Measurements from ENCODE around the gene HOXA2.

HOXA2 gene

DNA sequence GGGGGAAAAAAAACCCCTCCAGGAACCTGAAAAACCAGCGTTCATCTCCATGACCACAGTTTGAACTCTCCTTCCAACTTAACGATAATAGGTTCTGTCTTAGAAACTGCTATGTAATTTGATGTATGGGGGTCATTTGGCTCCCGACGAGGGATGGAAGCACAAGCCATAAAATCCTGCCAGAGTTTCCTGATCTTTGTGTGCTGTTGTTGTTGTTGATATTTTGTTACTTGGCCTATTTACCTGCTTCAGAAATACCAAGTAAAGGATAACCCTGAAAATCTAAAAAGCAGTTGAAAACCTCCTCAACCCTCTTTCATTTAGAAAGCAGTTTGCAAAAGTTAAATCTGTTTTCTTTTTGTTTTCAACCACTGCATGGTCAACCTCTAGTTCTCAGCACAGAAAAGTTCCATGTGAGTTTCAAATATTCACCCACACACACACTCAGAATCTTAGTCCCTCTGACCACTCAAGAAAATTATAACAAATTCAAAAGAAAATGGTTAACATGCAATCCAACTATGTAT lies 9.3 kb upstream of the HOXA2 start:
- DNase-seq (ENCODE audit: low read depth), result no peak

GRCh38 chr7:27111042-27111750 lies 8.7 kb upstream of the HOXA2 start:
- DNase-seq (ENCODE audit: low read depth), result no peak

GRCh38 chr7:27110186-27111031 lies 7.9 kb upstream of the HOXA2 start:
- no peak for DNase-seq (ENCODE audit: low read depth)

DNA sequence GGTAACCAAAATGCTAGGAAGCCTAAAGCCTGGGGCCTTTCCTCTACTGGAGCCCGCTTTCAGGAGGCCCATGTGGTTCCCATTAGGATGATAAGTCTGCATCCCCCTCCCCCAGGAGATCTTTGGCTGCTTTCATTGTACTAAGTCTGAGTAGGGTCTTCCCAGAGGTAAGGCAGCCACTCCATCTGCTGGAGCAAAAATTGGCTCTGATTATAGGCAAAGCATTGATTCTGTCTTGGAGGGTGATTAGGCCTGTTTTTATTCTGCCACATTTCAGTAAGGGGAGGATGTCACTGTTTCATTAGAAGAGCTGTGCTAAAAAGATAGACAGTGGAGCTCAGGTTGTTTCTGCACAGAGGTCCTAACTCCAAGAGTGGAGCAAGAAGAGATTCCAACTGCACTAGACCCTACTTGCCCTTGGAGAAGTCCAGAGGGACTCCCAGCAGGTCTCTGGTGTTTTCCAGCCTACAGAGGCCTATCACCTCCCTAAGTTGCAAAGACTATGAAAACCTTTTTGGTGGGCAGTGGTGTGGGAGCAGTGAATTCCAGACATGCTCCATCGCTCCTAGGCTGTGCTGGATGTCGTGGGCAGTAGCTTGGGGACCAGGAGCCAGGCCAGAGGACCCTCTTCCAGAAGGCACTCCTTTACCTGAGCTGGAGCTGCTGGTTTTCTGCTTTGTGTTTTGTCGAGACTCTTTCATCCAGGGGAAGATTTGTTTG lies 7.1 kb upstream of the HOXA2 start:
- no peak for DNase-seq (ENCODE audit: low read depth)

DNA sequence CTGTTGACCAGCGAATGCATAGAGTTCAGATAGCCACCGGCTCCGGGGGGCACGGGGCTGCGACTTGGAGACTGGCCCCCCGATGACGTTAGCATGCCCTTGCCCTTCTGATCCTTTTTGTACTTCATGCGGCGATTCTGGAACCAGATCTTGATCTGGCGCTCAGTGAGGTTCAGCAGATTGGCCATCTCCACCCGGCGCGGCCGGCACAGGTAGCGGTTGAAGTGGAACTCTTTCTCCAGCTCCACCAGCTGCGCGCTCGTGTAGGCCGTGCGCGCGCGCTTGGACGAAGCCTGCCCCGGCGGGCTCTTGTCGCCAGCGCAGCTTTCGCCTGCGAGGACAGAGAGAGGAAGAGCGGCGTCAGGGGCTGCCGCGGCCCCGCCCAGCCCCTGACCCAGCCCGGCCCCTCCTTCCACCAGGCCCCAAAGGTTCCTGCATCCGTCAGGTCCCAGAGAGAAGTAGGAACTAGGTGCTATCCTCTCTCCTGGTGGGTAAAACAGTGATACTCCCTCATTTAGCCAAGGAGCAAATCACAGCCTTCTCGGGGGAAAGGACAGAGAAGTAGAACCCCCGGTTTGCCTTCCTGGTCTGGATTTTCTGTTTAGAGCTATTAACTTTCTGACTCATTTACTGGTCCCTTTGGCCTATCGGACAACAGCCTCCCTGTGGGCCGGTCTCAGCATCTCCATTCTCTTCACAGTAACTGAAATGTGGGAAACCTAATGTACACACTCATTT lies 6.1 kb upstream of the HOXA2 start:
- DNase-seq (ENCODE audit: low read depth), result no peak

DNA sequence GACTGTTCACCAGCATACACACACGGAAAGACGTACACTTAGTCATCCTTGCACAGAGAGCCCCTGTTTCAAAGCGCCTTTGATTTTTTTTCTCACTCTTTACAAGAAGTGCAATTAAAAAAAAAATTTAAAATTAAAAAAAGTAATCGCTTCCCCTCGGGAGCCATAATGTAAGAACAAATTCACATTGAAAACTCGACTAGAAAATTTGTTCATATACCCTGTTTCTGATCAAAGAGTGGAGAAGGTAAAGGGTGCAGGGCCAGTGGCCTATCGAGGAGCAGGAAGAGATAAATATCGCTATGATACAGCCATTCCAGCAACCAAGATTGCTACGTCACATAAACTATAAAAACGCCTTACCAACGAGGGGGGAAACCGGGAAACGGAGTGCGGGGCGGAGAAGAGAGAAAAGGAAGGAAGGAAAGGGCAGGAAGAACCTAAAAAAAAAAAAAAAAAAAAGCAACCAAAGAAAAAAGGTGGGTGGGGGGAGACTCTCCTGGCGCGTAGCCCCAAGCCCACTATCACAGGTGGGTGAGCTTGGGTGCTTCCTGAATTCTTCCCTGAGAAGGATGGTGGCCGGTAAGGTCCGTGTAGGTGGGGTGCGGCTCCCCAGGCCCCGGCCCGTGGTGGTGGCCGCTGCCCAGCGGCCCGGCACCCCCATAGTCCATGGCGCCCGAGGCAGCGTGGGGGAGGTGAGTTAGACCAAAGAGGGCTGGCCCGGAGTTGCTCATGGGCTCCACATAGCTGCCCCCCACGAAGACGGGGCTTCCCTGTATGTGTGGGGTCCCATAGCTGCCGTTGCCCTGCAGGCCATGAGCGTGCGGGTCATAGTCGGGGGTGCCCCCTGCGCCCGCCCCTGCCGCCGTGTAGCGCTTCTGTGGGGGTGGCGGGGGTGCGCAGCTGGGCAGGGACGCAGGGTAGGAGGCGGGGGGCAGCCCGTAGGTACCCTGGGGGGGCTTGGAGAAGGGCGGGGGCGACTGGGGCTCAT lies 5.2 kb upstream of the HOXA2 start:
- no peak for DNase-seq (ENCODE audit: low read depth)

- no peak for DNase-seq (ENCODE audit: low read depth)
Measured at GRCh38 chr7:27106901-27107240, 4.4 kb upstream of the HOXA2 start.

DNA sequence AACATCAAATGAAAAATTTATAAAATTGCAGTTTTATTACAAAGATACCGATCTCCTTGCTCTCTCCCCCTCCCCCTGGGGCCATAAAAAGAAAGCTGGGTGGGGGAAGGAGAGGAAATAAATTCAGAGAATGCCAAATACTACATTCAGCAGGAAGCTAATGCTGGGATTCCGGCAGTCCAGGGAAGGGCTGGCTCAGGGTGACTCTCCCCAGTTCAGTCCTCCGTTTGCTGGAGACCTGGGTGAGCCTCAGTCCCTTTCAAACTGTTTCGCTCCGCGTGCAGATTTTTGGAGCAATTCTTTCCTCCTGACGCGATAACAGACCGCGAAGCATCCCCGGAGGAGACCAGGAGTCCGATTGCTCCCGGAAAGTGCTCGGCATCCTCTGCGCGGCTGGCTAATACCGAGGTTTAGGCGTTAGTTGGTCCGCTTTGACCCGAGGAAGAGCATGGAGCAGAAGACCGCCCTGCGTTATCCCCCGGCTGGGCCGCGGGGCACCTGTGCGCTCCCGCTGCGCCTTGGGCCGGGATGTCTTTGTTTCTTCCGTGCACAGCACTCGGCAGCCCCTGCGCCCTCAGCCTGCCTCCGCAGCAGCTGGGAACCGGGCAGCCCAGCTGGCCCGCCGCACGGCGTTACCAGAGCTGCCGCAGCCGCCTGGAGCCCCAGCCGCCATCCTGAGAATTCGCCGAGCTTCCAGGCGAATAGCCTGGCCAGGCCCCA lies 3.9 kb upstream of the HOXA2 start:
- DNase-seq (ENCODE audit: low read depth), result no peak

- DNase-seq (ENCODE audit: low read depth), result no peak
Measured at GRCh38 chr7:27105301-27106031, 3.0 kb upstream of the HOXA2 start.

DNA sequence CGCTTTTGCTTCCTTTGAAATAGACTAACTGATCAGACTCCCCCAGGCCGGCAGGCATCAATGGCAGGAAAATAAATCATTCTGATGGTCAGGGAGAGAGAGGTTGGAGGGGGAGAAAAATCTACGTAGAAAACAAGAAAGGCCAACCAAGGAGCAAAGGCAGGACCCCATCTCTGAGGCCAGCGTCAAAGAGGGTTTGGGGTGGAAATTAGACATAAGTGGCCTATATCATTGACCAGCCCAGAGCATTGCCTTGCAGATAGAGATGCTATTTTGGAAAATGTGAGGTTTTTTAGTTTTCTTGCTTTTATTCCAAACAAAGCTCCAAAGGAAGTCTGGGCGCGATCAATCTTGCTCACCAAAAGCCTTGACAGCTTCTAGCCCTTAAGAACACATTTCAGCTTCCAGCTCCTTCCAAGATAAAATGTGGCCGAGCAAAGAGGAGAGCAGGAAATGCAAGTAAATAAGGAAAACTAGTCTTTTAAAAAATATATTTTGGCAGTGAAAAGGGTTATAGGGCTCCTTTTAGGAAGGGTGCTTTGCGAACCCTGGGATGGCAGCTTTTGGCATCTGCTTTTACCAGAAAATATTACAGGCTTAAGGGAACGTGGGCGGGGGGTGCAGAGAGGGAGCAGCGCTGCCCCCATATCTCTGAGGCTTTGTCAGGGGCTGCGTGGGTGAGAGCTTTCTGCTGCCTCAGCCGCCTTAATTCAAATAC lies 2.0 kb upstream of the HOXA2 start:
- DNase-seq (ENCODE audit: low read depth), result no peak

GRCh38 chr7:27103489-27104226 lies 1.2 kb upstream of the HOXA2 start:
- no peak for DNase-seq (ENCODE audit: low read depth)

DNA sequence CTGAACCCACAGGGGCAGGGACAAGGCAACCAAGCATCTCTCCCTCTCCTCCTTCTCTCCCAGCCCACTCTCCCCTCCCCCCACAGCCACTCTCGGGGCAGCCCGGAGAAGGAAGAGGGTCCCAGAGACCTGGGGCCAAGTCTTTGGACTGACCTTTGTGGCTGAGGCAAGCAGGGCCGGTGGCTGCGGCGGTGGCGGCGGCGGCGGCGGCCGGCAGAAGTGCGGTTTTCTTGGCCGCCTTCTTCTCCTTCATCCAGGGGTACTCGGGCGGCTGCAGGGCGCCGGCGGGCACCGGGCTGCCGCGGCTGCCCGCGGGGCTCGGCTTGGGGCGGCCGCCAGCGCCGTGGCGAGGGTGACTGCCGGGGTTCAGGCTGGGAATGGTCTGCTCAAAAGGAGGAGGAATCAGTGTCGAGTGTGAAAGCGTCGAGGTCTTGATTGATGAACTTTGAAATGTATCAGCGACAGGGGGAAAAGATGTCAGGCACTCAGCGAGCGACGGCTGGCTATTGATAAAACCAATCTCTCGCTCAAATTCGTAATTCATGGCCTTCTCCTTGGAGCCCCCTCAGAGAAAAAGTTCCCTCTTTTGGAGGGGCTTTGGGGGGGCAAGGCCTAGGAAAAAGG lies 414 bp downstream of the HOXA2 start:
- DNase-seq (ENCODE audit: low read depth), result no peak

DNA sequence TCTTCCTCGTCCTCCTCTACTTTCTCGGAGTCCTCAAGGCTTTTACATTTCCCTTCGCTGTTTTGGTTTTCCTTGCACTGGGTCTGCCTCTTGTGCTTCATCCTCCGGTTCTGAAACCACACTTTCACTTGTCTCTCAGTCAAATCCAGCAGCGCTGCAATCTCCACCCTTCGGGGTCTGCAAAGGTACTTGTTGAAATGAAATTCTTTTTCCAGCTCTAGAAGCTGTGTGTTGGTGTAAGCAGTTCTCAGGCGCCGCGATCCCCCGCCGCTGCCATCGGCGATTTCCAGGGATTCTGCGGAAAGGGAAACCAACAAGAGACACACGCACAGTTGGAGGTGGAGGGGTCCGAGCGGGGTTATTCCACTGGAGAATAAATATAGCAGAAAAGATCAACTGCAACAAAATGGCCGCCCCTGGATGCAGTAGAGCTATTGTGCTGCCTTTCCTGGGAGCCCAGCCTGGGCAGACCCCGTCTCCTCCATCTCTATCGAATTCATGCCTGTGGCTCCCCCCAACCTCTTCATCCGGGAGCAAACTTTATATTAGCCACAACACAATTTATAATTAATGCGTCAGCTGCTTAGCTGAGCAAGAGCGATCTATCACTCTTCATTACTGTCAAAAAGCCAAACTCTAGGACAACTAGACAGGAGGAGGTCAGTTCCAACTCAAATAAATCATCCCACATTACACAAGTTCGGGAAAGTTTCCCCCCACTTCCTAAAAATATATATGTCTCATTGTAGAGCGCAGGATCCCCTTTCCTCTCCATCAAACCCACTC lies 1.1 kb downstream of the HOXA2 start:
- no peak for DNase-seq (ENCODE audit: low read depth)

DNA sequence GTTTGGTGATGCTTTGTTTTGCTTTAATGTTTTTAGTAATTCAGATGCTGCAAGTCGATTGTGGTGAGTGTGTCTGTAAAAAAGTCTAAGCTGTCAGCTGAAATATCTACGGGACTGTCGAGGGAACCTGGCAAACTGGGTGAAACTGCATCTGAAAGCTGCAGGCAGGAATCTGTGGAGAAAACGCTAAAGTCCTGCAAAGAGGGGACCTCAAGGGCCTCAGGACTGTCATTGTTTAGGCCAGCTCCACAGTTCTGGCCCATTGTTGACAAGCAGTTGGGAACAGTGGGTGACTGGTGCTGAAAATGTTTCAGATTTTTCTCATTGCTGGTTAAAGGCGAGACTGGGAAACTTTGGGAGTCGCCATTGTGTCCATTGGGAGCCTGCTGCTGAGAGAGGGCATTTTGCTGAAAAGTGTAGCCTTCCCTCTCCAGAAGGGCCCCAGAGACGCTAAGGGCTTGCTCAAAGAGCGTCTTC lies 1.8 kb downstream of the HOXA2 start:
- DNase-seq (ENCODE audit: low read depth), result no peak

- no peak for DNase-seq (ENCODE audit: low read depth)
Measured at GRCh38 chr7:27099453-27100370, 2.8 kb downstream of the HOXA2 start.
